Ecto neural progenitor cell (in vitro differentiated cells): ENCODE data around the gene KIAA1671.
"Not testable (repeated sequence)": the region's sequence is repeated elsewhere in the genome, so short reads cannot be mapped to it uniquely, and the experiment has no call there.

Experiments used
- DNase-seq: peaks from one replicate; pipeline ENCODE4 v3.0.0-alpha.2; 2018; ENCODE audit warnings: low spot score

The KIAA1671 gene

DNA sequence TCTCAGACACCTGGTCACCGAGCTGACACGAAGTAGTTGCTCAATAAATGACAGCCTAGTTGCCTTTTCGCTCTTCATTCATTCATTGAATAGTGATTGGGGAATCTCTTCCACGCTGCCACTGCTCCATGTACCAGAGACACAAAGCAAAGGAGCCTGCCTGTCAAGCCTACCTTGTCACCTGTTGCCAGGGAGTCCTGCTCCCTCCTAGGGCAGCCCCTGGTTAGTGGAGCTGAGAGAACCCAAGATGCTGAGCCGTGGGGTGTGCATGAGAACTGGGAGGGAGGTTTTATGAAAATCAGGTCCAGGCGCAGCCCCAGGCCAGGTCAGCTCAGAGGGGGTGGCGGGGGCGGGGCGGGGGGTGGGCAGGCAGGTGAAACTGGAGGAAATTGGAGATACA is 285.5 kb downstream of the KIAA1671 start:
- DNase-seq, result not testable (repeated sequence)
